Measurements from ENCODE around the gene ANKRD36C.
"Not testable (repeated sequence)": the region's sequence is repeated elsewhere in the genome, so short reads cannot be mapped to it uniquely, and the experiment has no call there.

ANKRD36C gene

DNA sequence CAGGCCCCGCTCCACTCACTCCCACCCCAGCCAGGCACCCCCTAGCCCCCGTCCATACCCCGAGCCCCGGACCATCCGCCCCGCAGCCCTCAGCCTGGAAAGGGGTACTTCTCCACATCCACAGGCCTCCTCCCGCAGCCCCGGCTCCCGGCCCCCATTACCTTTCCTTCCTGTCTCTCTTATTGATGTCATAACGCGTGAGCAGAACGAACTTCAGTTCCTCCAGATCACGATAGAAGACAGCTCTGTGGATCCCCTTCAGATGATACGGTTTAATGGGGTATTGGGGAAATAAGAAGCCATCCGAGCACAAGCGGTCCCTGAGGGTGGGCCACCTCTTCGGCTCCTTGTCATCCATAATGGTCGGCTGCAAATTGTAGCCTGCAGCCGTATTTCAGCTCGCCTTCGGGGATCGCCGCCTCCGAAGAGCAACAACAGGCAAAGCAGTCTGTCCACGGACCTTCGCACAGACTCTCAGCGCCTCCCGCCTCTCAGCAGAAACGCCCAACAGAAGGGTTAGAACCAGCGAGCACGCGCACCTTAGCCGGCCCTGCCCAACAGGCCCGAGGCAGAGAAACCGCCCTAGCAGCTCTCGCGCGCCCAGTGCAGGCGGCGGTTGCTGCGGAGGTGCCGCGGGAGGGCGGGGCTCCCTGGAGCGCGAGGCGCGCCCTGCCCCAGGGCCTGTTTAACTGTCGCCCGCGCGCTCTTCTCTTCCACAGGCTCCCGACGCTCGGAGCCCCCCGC, at the start of gene ANKRD36C:
ANKRD36C (minus strand) TSS at position 474 of the 744 bp plus-strand sequence; CDS start at position 358, 116 bp downstream.
- DNase-seq: peak; percentile 48

- not testable (repeated sequence) for DNase-seq
These were observed 43.9 kb upstream of the ANKRD36C start for GRCh38 chr2:96035554-96035953.

DNA sequence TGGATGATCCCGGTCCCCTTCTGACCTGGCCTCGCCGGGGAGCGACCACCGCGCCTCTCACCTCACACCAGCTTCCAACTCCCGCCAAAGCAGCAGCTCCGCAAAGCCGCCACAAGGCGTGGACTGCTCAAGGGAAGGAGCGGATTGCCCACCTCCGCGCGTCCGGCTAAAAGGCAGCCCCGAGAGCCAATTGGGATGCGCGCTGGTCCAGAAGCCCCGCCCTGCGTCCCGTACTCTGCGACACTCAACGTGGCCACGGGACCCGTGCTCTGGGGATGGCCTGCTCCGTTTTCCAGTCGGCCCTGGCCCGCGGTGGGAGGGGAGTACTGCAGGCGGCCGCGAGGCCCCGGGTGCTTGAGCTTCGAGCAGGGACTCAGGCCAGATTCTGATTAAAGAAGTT, 43.2 kb upstream of the ANKRD36C start, which contains the start of gene GPAT2:
GPAT2 (minus strand) TSS at position 125 of the 400 bp plus-strand sequence. CDS start 2,557 bp downstream, outside the sequence.
- not testable (repeated sequence) for DNase-seq

DNA sequence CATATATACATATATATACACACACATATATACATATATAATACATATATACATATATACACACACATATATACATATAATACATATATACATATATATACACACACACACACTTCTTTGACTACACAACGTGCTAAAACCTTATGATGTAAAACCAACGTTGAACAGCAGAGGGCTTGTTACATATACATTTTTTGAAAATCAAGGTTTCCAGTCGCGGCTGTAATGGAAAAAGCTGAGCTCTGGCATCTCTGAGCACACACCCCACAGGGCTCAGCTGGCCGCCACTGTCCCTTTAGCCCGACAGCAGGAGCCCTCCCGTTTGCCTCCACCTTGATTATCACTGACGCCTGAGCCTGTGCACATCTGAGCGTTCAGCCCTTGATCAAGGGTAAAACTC, 42.4 kb upstream of the ANKRD36C start:
- DNase-seq: not testable (repeated sequence)

DNA sequence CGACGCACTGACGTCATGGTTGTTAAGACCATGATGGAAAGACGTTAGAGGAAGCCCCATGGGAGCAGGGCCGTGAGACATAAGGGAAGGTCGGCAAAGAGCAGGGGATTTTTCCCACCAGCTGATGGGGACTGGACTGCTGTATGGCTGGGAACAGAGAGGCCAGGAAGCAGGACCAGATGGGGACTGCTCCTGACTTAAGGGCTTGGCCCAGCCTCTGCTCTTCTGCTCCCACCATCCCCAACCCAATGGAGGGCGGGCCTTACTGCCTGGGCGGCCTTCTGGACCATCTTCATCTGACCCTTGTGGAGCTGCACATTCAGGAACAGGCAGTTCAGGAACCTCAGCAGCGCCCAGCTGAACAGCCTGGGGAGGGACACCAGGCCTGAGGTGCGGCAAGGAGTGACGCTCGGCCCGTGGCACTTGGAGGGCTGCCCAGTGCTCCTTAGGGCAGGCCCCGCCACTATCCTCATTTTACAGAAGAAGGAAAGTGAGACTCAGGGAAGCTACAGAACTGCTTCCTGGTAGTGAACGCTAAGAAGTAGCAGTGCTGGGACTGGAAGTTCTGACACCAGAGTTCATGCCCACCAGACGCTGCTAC, 36.2 kb upstream of the ANKRD36C start:
- DNase-seq: not testable (repeated sequence)

GRCh38 chr2:96025755-96026154, 34.1 kb upstream of the ANKRD36C start:
- DNase-seq: not testable (repeated sequence)

- DNase-seq: no peak
These were observed 33.5 kb upstream of the ANKRD36C start for GRCh38 chr2:96025194-96025492.

GRCh38 chr2:96024336-96025193, 32.9 kb upstream of the ANKRD36C start:
- DNase-seq: no peak

DNA sequence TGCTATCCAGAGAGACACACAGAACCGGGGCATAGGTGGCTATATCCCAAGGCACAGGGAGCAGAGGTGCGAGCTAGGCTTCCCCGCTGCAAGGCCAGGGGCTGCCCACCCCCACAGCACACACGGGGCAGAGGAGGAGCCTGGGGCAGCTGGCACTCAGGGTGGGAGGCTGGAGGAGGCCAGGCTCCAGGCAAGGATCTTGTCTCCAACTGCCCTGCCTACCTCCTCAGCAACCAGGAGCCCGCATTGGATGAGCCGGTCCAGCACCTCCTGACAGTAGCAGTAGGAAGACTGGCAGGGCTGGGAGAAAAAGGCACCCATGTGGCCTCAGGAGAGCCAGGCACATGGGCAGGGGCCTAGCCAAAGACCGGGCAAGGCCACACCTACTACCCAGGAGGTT, 32.1 kb upstream of the ANKRD36C start:
- DNase-seq: not testable (repeated sequence)

DNA sequence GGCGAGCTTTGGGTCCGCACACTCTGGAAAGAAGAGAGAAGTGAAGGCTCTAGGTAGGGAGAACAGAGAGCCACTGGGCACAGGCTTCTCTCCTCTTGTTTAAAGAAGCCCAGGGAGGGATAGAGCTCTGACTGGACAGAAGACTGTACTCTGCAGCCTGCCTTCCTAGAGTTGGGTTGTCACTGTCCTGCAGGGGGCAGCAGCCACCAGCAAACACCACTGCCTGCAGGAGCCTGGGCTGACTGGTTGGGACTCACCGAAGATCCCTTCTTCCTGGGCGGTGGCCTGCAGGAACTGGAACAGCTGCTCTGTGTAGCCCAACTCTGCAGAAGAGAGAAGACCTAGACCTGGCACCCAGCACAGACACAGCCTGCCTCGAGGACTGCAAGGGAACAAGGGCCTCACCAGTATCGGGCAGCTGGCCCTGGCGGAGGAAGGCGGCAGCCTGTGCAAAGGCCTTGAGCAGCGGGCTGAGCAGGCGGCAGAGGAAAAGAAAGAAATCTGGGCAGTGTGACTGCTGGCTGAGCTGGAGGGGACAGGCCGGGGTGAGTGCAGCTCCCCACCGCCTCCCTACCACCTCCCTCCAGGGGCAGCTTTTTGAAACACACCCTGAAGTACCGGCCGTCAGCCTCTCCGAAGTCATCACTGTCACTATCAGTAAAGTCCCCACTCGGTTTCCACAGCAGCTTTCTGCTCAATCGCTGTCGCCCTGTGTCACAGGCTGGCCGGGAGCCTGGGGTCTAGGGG, 31.2 kb upstream of the ANKRD36C start:
- peak; percentile 84 for DNase-seq

- DNase-seq: not testable (repeated sequence)
These were observed 30.5 kb upstream of the ANKRD36C start for GRCh38 chr2:96022126-96022525.

- not testable (repeated sequence) for DNase-seq
These were observed 29.5 kb upstream of the ANKRD36C start for GRCh38 chr2:96021142-96021541.

DNA sequence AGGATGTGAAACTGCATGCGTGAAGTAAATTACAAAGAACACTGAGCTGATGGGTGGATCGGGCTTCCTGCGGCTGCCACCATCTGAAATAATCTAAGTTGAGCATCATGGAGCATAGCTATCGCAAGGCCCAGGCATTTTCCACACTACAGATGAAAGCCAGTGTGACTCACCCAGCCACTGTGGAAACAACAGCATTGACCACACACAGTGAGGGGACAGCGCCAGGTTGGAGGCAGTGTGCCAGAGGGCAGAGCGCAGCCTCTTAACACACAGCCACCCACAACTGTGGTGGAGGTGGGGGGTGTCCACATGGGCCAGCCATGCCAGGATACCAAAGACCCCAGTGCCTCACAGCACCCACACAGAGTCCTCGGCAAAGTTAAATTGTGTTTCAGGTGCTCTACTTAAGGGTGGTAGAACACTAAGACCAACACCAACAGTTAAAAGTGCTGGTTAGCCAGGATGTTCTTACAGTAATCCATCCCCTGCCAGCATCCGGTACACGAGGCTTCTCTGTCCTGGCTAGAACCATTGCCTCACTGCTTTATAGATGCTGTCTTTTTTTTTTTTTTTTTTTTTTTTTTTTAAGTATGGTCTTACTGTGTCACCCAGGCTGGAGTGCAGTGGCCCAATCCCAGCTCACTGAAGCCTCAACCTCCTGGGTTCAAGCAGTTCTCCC, 28.4 kb upstream of the ANKRD36C start:
- not testable (repeated sequence) for DNase-seq

DNA sequence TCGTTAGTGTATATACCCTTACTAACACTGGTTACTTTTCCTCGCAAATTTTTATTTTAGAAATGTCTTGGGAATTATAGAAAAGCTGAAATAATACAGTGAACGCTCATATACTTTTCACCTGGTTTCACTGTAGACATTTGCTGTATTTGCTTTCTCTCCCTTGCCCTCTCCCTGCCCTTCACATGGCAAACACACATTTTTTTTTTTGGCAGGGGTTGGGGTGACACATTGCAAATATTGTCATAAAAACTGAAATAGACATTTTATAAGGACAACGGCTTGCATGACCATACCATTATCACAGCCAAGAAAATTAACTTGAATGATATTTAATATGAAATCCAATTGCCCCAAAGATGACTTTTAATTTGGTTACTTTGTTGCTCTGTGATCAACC, 24.7 kb upstream of the ANKRD36C start:
- not testable (repeated sequence) for DNase-seq

DNA sequence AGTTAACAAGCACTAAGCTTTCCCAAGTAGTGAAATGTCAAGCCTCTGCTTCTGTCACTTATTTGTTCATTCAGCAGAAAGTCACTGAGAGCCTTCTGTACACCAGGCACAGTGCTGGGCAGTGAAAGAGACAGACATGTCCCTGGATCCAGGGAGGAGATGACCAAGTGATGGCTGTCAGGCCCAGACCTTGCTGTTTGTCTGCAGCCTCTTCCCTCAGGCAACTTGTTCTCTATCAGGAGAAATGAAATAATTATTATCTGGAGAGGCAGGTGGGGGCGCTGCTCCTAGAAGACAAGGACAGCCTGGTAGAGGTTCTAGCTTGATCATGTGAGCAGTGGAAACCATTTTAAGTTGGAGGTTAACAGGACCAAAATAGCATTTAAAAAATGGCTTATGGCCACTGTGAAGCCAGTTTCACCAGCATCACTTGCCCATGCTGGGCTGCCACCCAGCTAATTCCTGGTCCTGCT, 21.2 kb upstream of the ANKRD36C start:
- peak; percentile 5 for DNase-seq

GRCh38 chr2:96012086-96012791, 20.6 kb upstream of the ANKRD36C start:
- not testable (repeated sequence) for DNase-seq

- peak; percentile 51 for DNase-seq
These were observed 19.5 kb upstream of the ANKRD36C start for GRCh38 chr2:96011129-96011455.

DNA sequence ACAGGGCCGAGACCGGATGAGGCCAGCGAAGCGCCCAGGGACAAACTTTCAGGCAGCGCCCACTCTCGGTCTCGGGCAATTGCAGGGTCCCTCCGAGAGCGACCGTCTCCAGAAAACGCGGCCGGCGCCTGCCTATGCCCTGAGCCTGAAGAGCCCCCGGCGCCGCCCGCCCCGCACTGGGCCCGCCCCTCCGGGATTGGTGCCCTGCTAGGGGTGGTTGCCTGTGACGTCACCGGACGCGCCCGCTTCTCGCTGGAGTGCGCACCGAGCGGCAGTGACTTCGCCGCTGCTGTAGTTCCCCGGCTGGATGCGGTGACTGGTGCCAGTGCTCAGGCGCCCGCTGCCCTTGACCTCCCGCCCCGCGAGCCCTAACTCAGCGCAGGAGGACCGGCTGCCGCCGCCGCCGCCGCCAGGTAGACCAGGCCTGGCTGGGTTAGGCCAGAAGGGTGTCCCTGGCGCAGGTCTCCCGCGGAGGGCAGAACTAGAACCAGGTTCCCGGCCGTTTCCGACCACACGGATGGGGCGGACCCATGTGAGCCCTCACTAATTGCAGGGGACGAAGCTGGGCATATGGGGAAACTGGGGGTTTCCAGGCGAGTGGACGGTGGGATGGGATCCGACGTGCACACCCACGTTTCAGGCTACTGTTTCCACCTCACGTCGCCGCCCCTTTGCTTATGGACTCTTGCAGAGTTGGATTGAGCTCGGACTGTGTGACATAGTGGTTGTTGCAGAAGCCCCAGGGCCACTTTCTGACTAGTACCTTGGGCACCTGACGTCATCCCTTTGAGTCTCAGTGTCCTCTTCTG, 18.9 kb upstream of the ANKRD36C start:
- DNase-seq: peak; percentile 97

DNA sequence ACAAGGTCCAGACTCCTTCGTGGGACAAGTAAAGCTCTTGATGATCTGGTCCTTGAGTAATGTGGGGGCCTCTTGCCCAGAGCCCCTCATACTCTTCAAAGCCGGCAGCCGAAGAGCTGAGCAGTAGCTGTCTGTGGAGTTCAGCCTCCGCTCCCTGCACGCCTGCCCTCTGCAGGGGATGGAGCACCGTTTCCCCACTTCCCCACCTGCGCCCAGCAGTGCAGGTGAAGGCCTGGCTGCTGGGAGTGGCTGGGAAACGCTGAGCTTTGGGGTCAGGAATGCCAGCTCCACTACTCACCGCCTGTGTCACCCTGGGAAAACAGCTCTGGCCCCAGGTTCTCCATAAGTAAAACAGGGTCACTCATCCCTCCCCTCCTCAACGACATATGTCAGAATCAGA, 18.2 kb upstream of the ANKRD36C start:
- not testable (repeated sequence) for DNase-seq

GRCh38 chr2:96008051-96008450, 16.4 kb upstream of the ANKRD36C start:
- not testable (repeated sequence) for DNase-seq

All from activated CD4-positive, alpha-beta T cell treated with anti-CD3 and anti-CD28 coated beads, Interleukin-10, Interleukin-2, amounts not matched to agents 100 ng/mL and 50 ng/mL, durations not matched to agents 16 hours and 8 hours (primary cell).